Liver (tissue), 9 donors: ENCODE measurements around the gene PHF2. TPM values are rescaled to one million over a fixed set of nuclear protein-coding genes. Genes with fewer than 3 reads are reported as not detected.

Experiments
- DNase-seq: peaks from one replicate; pipeline ENCODE4 v3.0.0-alpha.2; 2017; ENCODE audit warnings: low spot score
- H3K27ac ChIP-seq, 2 donors: one replicate each; pipeline ENCODE4 v1.7.0; 2013; ENCODE audit warnings: inconsistent platforms in 2 of 2, low read length in 2 of 2, control low read depth in 1 of 2, low read depth in 1 of 2, mild to moderate bottlenecking in 1 of 2
- H3K27me3 ChIP-seq, 4 donors: one replicate each; pipeline versions ENCODE4 v1.6.1 to v1.7.0; 2013; ENCODE audit warnings: low read length in 3 of 4, inconsistent platforms in 1 of 4, mild to moderate bottlenecking in 1 of 4, moderate library complexity in 1 of 4; ENCODE audit not compliant: control insufficient read depth in 4 of 4, insufficient read depth in 4 of 4
- H3K36me3 ChIP-seq, 4 donors: one replicate each; pipeline versions ENCODE4 v1.6.1 to v1.7.0; 2013; ENCODE audit warnings: low read length in 3 of 4, mild to moderate bottlenecking in 3 of 4, low read depth in 1 of 4, moderate library complexity in 1 of 4; ENCODE audit not compliant: control insufficient read depth in 4 of 4, insufficient read depth in 3 of 4
- H3K4me1 ChIP-seq, 4 donors: one replicate each; pipeline versions ENCODE4 v1.6.1 to v1.7.0; 2013; ENCODE audit warnings: low read length in 3 of 4, mild to moderate bottlenecking in 3 of 4, moderate library complexity in 1 of 4; ENCODE audit not compliant: control insufficient read depth in 4 of 4, insufficient read depth in 4 of 4
- H3K4me3 ChIP-seq, 3 donors: one replicate each; pipeline versions ENCODE4 v1.6.1 to v1.7.0; 2013; ENCODE audit warnings: low read length in 3 of 3, control low read depth in 1 of 3, low read depth in 1 of 3, mild to moderate bottlenecking in 1 of 3
- H3K9ac ChIP-seq, 2 donors: one replicate each; pipeline ENCODE4 v1.7.0; 2013; ENCODE audit warnings: low read length in 2 of 2, mild to moderate bottlenecking in 2 of 2, moderate library complexity in 2 of 2, control low read depth in 1 of 2, low read depth in 1 of 2
- H3K9me3 ChIP-seq, 4 donors: one replicate each; pipeline versions ENCODE4 v1.6.1 to v1.7.0; 2013; ENCODE audit warnings: low read length in 3 of 4; ENCODE audit not compliant: control insufficient read depth in 4 of 4
- EGR1 ChIP-seq, 2 donors: IDR thresholded peaks; 2 replicates each; pipeline ENCODE4 v1.6.1; 2016 to 2018; ENCODE audit warnings: antibody characterized with exemption in 2 of 2, low read depth in 2 of 2
- FOXA1 ChIP-seq: IDR thresholded peaks from 2 replicates; pipeline ENCODE4 v1.6.1; 2016; ENCODE audit warnings: antibody characterized with exemption
- FOXA2 ChIP-seq: IDR thresholded peaks from 2 replicates; pipeline ENCODE4 v1.6.1; 2016; ENCODE audit warnings: antibody characterized with exemption
- HNF4G ChIP-seq: IDR thresholded peaks from 2 replicates; pipeline ENCODE4 v1.6.1; 2016; ENCODE audit warnings: antibody characterized with exemption
- JUND ChIP-seq, 2 donors: IDR thresholded peaks; 2 replicates each; pipeline ENCODE4 v1.6.1; 2016; ENCODE audit warnings: antibody characterized with exemption in 2 of 2
- NR2F2 ChIP-seq: IDR thresholded peaks from 2 replicates; pipeline ENCODE4 v1.6.1; 2016; ENCODE audit warnings: antibody characterized with exemption
- RAD21 ChIP-seq, 2 donors: IDR thresholded peaks; 2 replicates each; pipeline ENCODE4 v1.6.1; 2016; ENCODE audit warnings: antibody characterized with exemption in 2 of 2, mild to moderate bottlenecking in 2 of 2
- RXRA ChIP-seq, 2 donors: IDR thresholded peaks; 2 replicates each; pipeline ENCODE4 v1.6.1; 2017 to 2018; ENCODE audit warnings: antibody characterized with exemption in 2 of 2, mild to moderate bottlenecking in 1 of 2
- SP1 ChIP-seq: IDR thresholded peaks from 2 replicates; pipeline ENCODE4 v1.6.1; 2018; ENCODE audit warnings: antibody characterized with exemption, mild to moderate bottlenecking
- TAF1 ChIP-seq: conservative IDR thresholded peaks from 2 replicates; pipeline ENCODE4 v1.6.1; 2016; ENCODE audit warnings: antibody characterized with exemption, mild to moderate bottlenecking
- YY1 ChIP-seq: IDR thresholded peaks from 2 replicates; pipeline ENCODE4 v1.6.1; 2016; ENCODE audit warnings: antibody characterized with exemption, mild to moderate bottlenecking
- ZBTB33 ChIP-seq: IDR thresholded peaks from 2 replicates; pipeline ENCODE4 v1.6.1; 2016; ENCODE audit warnings: antibody characterized with exemption
- WGBS: extraction: QIAGEN DNeasy Blood & Tissue Kit; methylation state at CpG from one replicate; pipeline ENCODE4 v1.1.7; 2013; 5-methylcytosine and 5-hydroxymethylcytosine counted together
- polyA plus RNA-seq, 2 donors: library from polyadenylated mRNA; stranded (reverse) in 1 of 2; unstranded in 1 of 2; fragments of 200-250 nt in 1 of 2; fragments of >200 nt in 1 of 2; fragmentation: Nextera tagmentation in 1 of 2; extraction: Ambion mirVana in 1 of 2; gene quantifications; one replicate each; pipeline versions ENCODE4 v1.2.1 to v1.2.3, GENCODE V29; 2013 to 2015
- total RNA-seq, 2 donors: library from RNA; depleted of rRNA; stranded (reverse); fragments of >200 nt; gene quantifications; one replicate each; pipeline ENCODE4 v1.2.3, GENCODE V29; 2014
- TF ChIP-seq, protein P1 (sequence below): IDR thresholded peaks from 2 replicates; pipeline ENCODE4 v1.6.1; 2016; ENCODE audit warnings: antibody characterized with exemption
- TF ChIP-seq, protein P2 (sequence below): IDR thresholded peaks from 2 replicates; pipeline ENCODE4 v1.6.1; 2016; ENCODE audit warnings: antibody characterized with exemption, mild to moderate bottlenecking
- donor health status: healthy.
- donor health status: healthy.
- donor health status: healthy.
- donor health status: healthy.
- donor health status: healthy.

PHF2 gene
- total and polyA plus RNA-seq, 4 donors: 2.3 to 8.6 (median 6.7) TPM

DNA sequence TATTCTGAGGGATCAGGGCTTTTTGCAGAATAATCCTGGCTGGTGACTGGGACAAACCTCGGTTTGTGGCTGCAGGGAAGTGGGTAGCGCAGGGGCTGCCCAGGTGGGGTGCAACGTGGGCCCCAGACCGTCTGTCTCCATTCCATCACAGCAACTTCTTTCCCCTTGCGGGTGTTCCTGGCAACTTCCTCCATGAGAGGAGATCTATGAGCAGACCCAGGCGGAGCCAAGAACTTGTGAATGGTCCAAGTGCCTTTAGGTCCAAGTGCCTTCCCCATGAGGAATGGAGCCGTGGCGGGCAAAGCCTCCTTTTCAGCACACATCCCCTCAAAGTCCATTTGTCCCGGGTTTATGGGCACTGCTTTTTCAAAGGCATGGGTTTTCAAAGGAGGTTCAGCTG lies 136.5 kb downstream of the PHF2 start (continued):
- TF ChIP-seq TAF1 (no peak), HNF4G (no peak), ZBTB33 (no peak)

- no peak overlapping the region for H3K4me3 ChIP-seq
- H3K4me1 ChIP-seq: no peaks in the 10 kb centered on the region
- H3K27me3 ChIP-seq: peaks cover 0 to 3% (median 0%) of the 10 kb centered on the region in 4 donors
- WGBS: 86% methylated on average over 4 of the region's 4 CpGs
- no peak for DNase-seq
- peaks cover 0 to 12% (median 2%) of the 10 kb centered on the region in 4 donors for H3K9me3 ChIP-seq
- no peak overlapping the region for H3K27ac ChIP-seq
- no peak for TF ChIP-seq EGR1 (IDR thresholded peaks at IDR 0.05; ENCODE audit: low read depth in 2 of 2)
- no peak for TF ChIP-seq ZBTB33
- no peak for TF ChIP-seq FOXA2
- TF ChIP-seq TAF1: no peak
- TF ChIP-seq YY1: no peak
- TF ChIP-seq FOXA1: no peak
- TF ChIP-seq HNF4G: no peak
- TF ChIP-seq SP1: no peak
- no peak for TF ChIP-seq RAD21 (IDR thresholded peaks at IDR 0.05)
- TF ChIP-seq, protein P1, sequence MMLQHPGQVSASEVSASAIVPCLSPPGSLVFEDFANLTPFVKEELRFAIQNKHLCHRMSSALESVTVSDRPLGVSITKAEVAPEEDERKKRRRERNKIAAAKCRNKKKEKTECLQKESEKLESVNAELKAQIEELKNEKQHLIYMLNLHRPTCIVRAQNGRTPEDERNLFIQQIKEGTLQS: no peak
- TF ChIP-seq RXRA (IDR thresholded peaks at IDR 0.05): no peak
- TF ChIP-seq, protein P2, sequence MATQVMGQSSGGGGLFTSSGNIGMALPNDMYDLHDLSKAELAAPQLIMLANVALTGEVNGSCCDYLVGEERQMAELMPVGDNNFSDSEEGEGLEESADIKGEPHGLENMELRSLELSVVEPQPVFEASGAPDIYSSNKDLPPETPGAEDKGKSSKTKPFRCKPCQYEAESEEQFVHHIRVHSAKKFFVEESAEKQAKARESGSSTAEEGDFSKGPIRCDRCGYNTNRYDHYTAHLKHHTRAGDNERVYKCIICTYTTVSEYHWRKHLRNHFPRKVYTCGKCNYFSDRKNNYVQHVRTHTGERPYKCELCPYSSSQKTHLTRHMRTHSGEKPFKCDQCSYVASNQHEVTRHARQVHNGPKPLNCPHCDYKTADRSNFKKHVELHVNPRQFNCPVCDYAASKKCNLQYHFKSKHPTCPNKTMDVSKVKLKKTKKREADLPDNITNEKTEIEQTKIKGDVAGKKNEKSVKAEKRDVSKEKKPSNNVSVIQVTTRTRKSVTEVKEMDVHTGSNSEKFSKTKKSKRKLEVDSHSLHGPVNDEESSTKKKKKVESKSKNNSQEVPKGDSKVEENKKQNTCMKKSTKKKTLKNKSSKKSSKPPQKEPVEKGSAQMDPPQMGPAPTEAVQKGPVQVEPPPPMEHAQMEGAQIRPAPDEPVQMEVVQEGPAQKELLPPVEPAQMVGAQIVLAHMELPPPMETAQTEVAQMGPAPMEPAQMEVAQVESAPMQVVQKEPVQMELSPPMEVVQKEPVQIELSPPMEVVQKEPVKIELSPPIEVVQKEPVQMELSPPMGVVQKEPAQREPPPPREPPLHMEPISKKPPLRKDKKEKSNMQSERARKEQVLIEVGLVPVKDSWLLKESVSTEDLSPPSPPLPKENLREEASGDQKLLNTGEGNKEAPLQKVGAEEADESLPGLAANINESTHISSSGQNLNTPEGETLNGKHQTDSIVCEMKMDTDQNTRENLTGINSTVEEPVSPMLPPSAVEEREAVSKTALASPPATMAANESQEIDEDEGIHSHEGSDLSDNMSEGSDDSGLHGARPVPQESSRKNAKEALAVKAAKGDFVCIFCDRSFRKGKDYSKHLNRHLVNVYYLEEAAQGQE: no peak
- no peak overlapping the region for H3K9ac ChIP-seq
- no peaks in the 10 kb centered on the region for H3K36me3 ChIP-seq
These were observed 137.3 kb downstream of the PHF2 start for GRCh38 chr9:93713716-93714115.

DNA sequence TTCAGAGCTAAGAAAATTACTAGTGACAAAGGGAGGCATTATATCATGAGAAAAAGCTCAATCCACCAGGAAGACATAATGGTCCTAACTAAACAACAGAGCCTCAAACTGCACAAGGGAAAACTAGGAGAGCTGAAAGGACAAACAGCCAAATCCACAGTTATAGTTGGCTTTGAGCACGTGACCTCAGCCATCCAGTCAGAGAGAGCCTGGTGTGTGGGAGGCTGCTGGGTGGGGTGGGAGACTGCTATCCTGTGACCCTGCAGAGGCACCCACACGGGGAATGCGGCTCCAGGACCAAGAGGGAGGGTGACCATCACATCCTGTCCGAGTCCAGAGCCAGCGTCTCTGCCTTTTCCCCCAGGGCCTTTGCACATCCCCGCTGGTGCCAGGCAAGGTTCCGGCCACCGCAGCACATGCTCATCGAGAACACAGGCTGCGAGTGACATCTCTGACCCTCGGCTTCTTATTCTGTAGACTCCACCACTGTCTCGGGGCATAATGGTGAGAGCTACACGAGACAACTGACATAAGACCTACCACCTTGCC lies 145.1 kb downstream of the PHF2 start:
- peaks cover 2 to 9% (median 8%) of the 10 kb centered on the region in 4 donors for H3K9me3 ChIP-seq
- no peak for DNase-seq
- no peak for TF ChIP-seq HNF4G
- TF ChIP-seq NR2F2: no peak
- no peak for TF ChIP-seq JUND (IDR thresholded peaks at IDR 0.05)
- TF ChIP-seq SP1: no peak
- no peak for TF ChIP-seq YY1
- TF ChIP-seq, protein P2: no peak
- no peak for TF ChIP-seq RXRA (IDR thresholded peaks at IDR 0.05)
- H3K9ac ChIP-seq: no peak overlapping the region
- no peak overlapping the region for H3K27ac ChIP-seq
- H3K4me3 ChIP-seq: no peak overlapping the region
- no peaks in the 10 kb centered on the region for H3K36me3 ChIP-seq
- 84% methylated on average over 13 of the region's 13 CpGs for WGBS
- no peaks in the 10 kb centered on the region for H3K27me3 ChIP-seq
- no peaks in the 10 kb centered on the region for H3K4me1 ChIP-seq
